ENCODE data around the gene MGP. TPM values are rescaled to one million over a fixed set of nuclear protein-coding genes. Genes with fewer than 3 reads are reported as not detected.
A peak's percentile ranks its signal among the peaks of the same experiment; 100 is the strongest.

Gene MGP
- total and polyA plus RNA-seq, 2 of the 4 experiments (the other 2 are of a cell fraction), result 1.4 to 2.7 TPM

DNA sequence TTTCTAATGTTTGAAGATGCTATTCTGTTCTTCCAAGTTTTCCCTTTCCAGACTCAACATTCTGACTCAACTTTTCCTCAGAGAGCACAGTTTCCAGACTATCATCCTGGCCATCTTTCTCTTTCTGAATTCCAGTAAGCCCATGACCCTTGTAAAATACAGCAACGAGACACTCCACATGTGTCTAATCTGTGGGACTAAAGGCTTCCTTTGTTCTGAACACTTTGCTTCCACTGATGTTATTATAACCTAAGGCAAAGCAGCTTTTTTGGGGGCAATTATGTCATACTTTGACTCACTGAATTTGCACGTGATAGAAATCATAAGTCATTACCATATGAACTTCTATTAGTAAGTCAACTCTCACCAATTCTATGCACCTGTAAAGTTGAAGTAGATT, 36.0 kb downstream of the MGP start:
- dilution Hi-C loops (cut with HindIII; ENCODE audit: low sequenced_read_pairs, unreplicated experiment) (no loop called here), in situ Hi-C loops (cut with MboI; ENCODE audit: low sequenced_read_pairs) (no loop called here), intact Hi-C loops (cut with micrococcal nuclease) (loop anchor here (5.0 to 10.0 kb wide), 3 partner anchors 215 to 418 kb away; no protein-coding TSS in a partner anchor)
- no peaks in the 10 kb centered on the region for H3K27me3 ChIP-seq (ENCODE audit: control insufficient read depth, insufficient read depth, low read length)
- no peaks in the 10 kb centered on the region for H3K36me3 ChIP-seq (ENCODE audit: control insufficient read depth, insufficient read depth, low read length)
- H2BK15ac ChIP-seq (ENCODE audit: low read depth, low read length), result no peak overlapping the region
- H3K23ac ChIP-seq (ENCODE audit: low read depth, low read length), result no peak overlapping the region
- H3K4me3 ChIP-seq (ENCODE audit: insufficient read depth, low read depth, low read length), result no peak overlapping the region
- H4K20me1 ChIP-seq (ENCODE audit: insufficient read depth, low read length), result no peaks in the 10 kb centered on the region
- BruUV-seq (replicated peaks), result no TSS peak
- H3K56ac ChIP-seq (ENCODE audit: extremely low read depth, insufficient read depth, low read length), result no peak overlapping the region
- H2AK5ac ChIP-seq (ENCODE audit: low read depth, low read length), result no peak overlapping the region
- no peak overlapping the region for H4K5ac ChIP-seq (ENCODE audit: low read depth, low read length)
- no peaks in the 10 kb centered on the region for H3K79me1 ChIP-seq (ENCODE audit: low read depth in 1 of 2, low read length in 2 of 2)
- no peak overlapping the region for H3K18ac ChIP-seq (ENCODE audit: low read depth, low read length)
- H3K9me3 ChIP-seq (ENCODE audit: control insufficient read depth, insufficient read depth, low read length), result no peaks in the 10 kb centered on the region
- H2BK20ac ChIP-seq (ENCODE audit: low read depth, low read length), result no peak overlapping the region
- no peak overlapping the region for H3K4ac ChIP-seq (ENCODE audit: low read depth, low read length)
- H2AK9ac ChIP-seq (replicated peaks; ENCODE audit: low read depth, low read length, poor library complexity), result no peak overlapping the region
- peaks cover 3% of the 10 kb centered on the region; the same call in 1 of the 2 replicates for H3K4me1 ChIP-seq (ENCODE audit: control insufficient read depth, insufficient read depth, low read length)
- ATAC-seq (ENCODE audit: low read depth) (no peak), DNase-seq (peak; percentile 36)
- no peak overlapping the region for H3K4me2 ChIP-seq (ENCODE audit: low read depth, low read length)
- H2AFZ ChIP-seq (replicated peaks; ENCODE audit: low read length, poor library complexity), result no peak overlapping the region
- no peak overlapping the region for H3K27ac ChIP-seq (ENCODE audit: insufficient read depth, low read length)
- no peaks in the 10 kb centered on the region; the same call in 1 of the 2 replicates for H3K9me1 ChIP-seq (ENCODE audit: insufficient read depth, low read length)
- WGBS, 2 experiments (ENCODE audit: extremely low coverage in 2 of 2, insufficient read length in 1 of 2), result no CpG with 5 or more reads among the region's 2 CpGs
- CTCF ChIA-PET, result no interaction called here
- H2BK5ac ChIP-seq (ENCODE audit: low read depth, low read length, poor library complexity, severe bottlenecking), result no peak overlapping the region
- POLR2A ChIA-PET (ENCODE audit: unreplicated experiment), result no interaction called here
- no peak overlapping the region for H4K8ac ChIP-seq (ENCODE audit: low read depth in 2 of 2, low read length in 2 of 2)
- H3K9ac ChIP-seq (ENCODE audit: low read depth, low read length), result no peak overlapping the region
- H4K91ac ChIP-seq (ENCODE audit: insufficient read depth, low read depth, low read length), result no peak overlapping the region
- TF ChIP-seq MXI1 (IDR thresholded peaks at IDR 0.05; ENCODE audit: borderline replicate concordance, low read depth, low read length) (no peak), RCOR1 (IDR thresholded peaks at IDR 0.05; ENCODE audit: insufficient replicate concordance, low read length) (no peak), POLR2A (IDR thresholded peaks at IDR 0.05; ENCODE audit: low read depth, low read length) (no peak), SMC3 (IDR thresholded peaks at IDR 0.05; ENCODE audit: low read depth, low read length) (no peak), CHD1 (IDR thresholded peaks at IDR 0.05; ENCODE audit: low read depth, low read length) (no peak)
- no peak overlapping the region for H2BK120ac ChIP-seq (ENCODE audit: low read depth, low read length)
- no peak overlapping the region for H3K14ac ChIP-seq (replicated peaks; ENCODE audit: low read depth, low read length)

Measured in IMR-90 (cell line).